ENCODE results near the gene LY6G6C. TPM values are rescaled to one million over a fixed set of nuclear protein-coding genes. Genes with fewer than 3 reads are reported as not detected.

Gene LY6G6C
- total RNA-seq, 2 donors from 2014 or later: not detected

DNA sequence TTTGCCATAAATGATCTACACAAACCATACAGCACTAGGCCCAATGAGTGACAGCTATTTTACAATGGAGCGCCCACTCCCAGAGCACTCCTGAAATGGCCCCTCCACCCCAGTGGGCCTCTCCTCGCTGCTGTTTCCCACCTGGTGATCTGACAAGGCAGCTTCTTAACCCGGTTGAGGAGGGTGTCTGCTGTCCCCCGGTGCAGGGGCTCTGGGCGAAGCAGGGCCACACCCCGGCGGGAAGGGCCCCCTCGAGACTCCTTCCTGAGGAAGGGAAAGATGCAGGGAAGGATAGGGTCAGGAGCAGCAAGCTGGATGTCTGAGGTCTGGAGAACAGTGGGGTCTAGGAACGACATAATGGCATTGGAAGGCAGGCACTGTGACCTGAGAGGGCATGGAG is 28.7 kb downstream of the LY6G6C start:
- no peak for ATAC-seq (ENCODE audit: insufficient number of reproducible peaks, low FRiP score, low read depth)
- Histone ChIP-seq H3K4me1 (ENCODE audit: control insufficient read depth in 1 of 2, low read depth in 2 of 2) (no peaks in the 10 kb centered on the region), H3K4me3 (no peak overlapping the region), H3K27ac (no peak overlapping the region), H3K27me3 (replicated peaks; ENCODE audit: insufficient read depth) (no peaks in the 10 kb centered on the region), H3K36me3 (peaks cover 66% of the 10 kb centered on the region), H3K9me3 (no peaks in the 10 kb centered on the region)
- TF ChIP-seq, protein P1, sequence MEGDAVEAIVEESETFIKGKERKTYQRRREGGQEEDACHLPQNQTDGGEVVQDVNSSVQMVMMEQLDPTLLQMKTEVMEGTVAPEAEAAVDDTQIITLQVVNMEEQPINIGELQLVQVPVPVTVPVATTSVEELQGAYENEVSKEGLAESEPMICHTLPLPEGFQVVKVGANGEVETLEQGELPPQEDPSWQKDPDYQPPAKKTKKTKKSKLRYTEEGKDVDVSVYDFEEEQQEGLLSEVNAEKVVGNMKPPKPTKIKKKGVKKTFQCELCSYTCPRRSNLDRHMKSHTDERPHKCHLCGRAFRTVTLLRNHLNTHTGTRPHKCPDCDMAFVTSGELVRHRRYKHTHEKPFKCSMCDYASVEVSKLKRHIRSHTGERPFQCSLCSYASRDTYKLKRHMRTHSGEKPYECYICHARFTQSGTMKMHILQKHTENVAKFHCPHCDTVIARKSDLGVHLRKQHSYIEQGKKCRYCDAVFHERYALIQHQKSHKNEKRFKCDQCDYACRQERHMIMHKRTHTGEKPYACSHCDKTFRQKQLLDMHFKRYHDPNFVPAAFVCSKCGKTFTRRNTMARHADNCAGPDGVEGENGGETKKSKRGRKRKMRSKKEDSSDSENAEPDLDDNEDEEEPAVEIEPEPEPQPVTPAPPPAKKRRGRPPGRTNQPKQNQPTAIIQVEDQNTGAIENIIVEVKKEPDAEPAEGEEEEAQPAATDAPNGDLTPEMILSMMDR (IDR thresholded peaks at IDR 0.05): no peak
- DNase-seq (ENCODE audit: low spot score): no peak

DNA sequence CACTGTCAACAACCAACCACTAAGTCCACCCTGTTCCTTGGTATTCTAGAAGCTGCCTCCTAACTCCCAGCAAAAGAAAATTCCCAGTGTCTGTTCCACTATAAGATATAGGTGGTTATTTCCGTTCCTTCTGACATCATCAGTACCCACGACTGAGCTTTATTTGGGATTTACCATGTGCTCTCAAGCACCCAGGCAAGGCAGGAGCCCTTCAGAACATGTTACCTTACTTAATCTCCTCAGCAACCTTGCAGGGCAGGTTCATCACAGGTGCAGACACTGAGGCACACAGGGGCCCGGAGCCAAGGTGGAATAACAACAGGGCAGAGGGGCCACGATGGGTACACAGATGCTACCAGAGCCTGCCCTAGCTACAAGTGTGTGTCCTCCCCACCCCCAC is 29.2 kb downstream of the LY6G6C start:
- no peak overlapping the region for H3K27ac ChIP-seq
- DNase-seq (ENCODE audit: low spot score) (no peak), ATAC-seq (ENCODE audit: insufficient number of reproducible peaks, low FRiP score, low read depth) (no peak)
- TF ChIP-seq, protein P1 (IDR thresholded peaks at IDR 0.05): no peak
- H3K4me3 ChIP-seq: no peak overlapping the region
- H3K36me3 ChIP-seq: peaks cover 68% of the 10 kb centered on the region
- no peaks in the 10 kb centered on the region for H3K4me1 ChIP-seq (ENCODE audit: control insufficient read depth in 1 of 2, low read depth in 2 of 2)
- no peaks in the 10 kb centered on the region for H3K9me3 ChIP-seq
- H3K27me3 ChIP-seq (replicated peaks; ENCODE audit: insufficient read depth): no peaks in the 10 kb centered on the region

DNA sequence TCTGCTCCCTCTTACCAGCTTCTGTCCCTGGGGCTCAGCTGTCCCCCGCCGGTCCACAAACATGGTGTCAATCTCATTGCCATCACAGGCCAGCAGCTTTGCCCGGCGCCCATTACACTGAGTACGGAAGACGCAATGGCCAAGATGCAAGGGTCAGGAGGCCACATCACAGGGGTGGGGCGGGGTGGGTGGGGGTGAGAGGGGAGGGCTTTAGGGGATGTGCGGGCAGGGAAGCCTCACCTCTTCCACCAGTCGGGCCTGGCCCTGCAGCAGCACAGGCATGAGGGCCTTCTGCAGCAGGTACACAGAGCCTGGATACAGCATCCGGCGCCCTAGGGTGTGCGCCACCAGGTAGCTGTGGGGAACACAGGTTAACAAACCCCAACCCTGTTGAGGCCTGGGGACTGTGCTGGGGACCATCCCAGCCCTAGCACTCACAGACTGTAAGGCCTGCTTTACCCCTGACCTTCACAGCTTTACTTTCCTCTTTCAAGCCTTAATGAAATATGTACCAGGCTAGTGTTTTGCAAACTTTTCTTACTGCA is 29.9 kb downstream of the LY6G6C start:
- no peak for DNase-seq (ENCODE audit: low spot score)
- H3K27me3 ChIP-seq (replicated peaks; ENCODE audit: insufficient read depth): no peaks in the 10 kb centered on the region
- no peaks in the 10 kb centered on the region for H3K9me3 ChIP-seq
- no peaks in the 10 kb centered on the region for H3K4me1 ChIP-seq (ENCODE audit: control insufficient read depth in 1 of 2, low read depth in 2 of 2)
- H3K4me3 ChIP-seq: no peak overlapping the region
- no peak for ATAC-seq (ENCODE audit: insufficient number of reproducible peaks, low FRiP score, low read depth)
- H3K27ac ChIP-seq: no peak overlapping the region
- H3K36me3 ChIP-seq: peaks cover 74% of the 10 kb centered on the region
- TF ChIP-seq, protein P1 (IDR thresholded peaks at IDR 0.05): no peak

GRCh38 chr6:31691078-31691463 is 30.5 kb downstream of the LY6G6C start:
- Histone ChIP-seq H3K4me1 (ENCODE audit: control insufficient read depth in 1 of 2, low read depth in 2 of 2) (no peaks in the 10 kb centered on the region), H3K27me3 (replicated peaks; ENCODE audit: insufficient read depth) (no peaks in the 10 kb centered on the region), H3K27ac (no peak overlapping the region), H3K36me3 (peaks cover 71% of the 10 kb centered on the region), H3K9me3 (no peaks in the 10 kb centered on the region), H3K4me3 (no peak overlapping the region)
- TF ChIP-seq, protein P1 (IDR thresholded peaks at IDR 0.05): no peak
- ATAC-seq (ENCODE audit: insufficient number of reproducible peaks, low FRiP score, low read depth): no peak
- DNase-seq (ENCODE audit: low spot score): no peak

DNA sequence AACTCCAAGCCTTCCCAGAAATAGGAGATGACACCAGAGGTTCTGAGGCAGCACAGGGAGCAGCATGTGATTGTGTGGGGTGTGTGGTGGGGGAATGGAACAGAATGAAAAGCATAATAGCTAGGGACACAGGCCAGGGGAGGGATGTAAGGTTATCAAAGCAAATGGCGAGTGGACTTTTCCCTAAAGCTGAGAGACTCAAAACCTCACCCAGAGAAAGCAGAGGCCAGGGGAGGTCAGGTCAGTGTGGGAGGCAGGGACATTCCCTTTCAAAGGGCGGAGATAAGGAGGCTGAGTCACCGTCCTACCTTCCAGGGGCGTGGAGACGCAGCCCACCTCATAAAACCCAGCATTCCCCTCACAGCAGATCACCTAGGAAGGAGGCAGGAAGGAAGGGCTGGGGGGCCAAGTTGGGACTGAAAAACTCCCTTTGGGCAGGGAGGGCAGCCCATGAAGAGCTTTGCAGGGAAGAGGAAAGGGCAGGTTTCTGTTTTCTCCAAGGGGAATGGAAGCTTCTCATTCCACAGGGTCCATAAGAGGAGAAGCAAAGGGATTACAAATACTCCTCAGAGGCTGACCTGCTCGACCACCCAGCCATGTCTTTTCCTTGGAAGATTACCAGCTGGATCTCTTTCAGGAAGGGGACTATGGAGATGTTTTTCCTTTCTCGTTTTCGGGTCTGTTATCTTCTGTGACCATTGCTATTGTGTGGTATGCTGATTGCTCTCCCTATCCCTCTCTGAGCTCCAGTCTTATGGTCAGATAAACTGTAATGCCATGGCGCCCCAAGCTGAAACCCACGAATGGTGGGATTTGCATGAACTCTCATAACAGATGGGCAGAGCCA is 31.1 kb downstream of the LY6G6C start:
- H3K4me3 ChIP-seq: no peak overlapping the region
- H3K36me3 ChIP-seq: peaks cover 67% of the 10 kb centered on the region
- TF ChIP-seq, protein P1 (IDR thresholded peaks at IDR 0.05): no peak
- no peaks in the 10 kb centered on the region for H3K4me1 ChIP-seq (ENCODE audit: control insufficient read depth in 1 of 2, low read depth in 2 of 2)
- no peak overlapping the region for H3K27ac ChIP-seq
- DNase-seq (ENCODE audit: low spot score): no peak
- no peak for ATAC-seq (ENCODE audit: insufficient number of reproducible peaks, low FRiP score, low read depth)
- no peaks in the 10 kb centered on the region for H3K27me3 ChIP-seq (replicated peaks; ENCODE audit: insufficient read depth)
- no peaks in the 10 kb centered on the region for H3K9me3 ChIP-seq

Data from thoracic aorta (tissue), 2 donors.